Activated gamma-delta T cell (primary cell): Measurements from ENCODE around the gene TUBA1A.
"Not testable (repeated sequence)": the region's sequence is repeated elsewhere in the genome, so short reads cannot be mapped to it uniquely, and the experiment has no call there.

Experiments
- DNase-seq: peaks from one replicate; lab custom pipeline; 2025; lab: John Stamatoyannopoulos, UW

TUBA1A gene

GRCh38 chr12:49154221-49154620 lies 34.7 kb downstream of the TUBA1A start:
- DNase-seq, result no peak

- DNase-seq, result no peak
Observed at GRCh38 chr12:49147384-49147783, 41.5 kb downstream of the TUBA1A start.

- no peak for DNase-seq
Observed at GRCh38 chr12:49146406-49146805, 42.5 kb downstream of the TUBA1A start.

GRCh38 chr12:49144384-49144783 lies 44.5 kb downstream of the TUBA1A start:
- no peak for DNase-seq

GRCh38 chr12:49138999-49139398 lies 49.9 kb downstream of the TUBA1A start:
- no peak for DNase-seq

GRCh38 chr12:49138587-49138986 lies 50.3 kb downstream of the TUBA1A start:
- no peak for DNase-seq

GRCh38 chr12:49137476-49137875 lies 51.4 kb downstream of the TUBA1A start:
- DNase-seq, result no peak

GRCh38 chr12:49136997-49137396 lies 51.9 kb downstream of the TUBA1A start:
- DNase-seq, result not testable (repeated sequence)
